GM10266 (cell line): ENCODE measurements around the gene SORBS1.

Experiments used
- DNase-seq: peaks from one replicate; pipeline ENCODE4 v3.0.0; 2012; ENCODE audit errors: extremely low spot score
- TF ChIP-seq, protein P1 (sequence below): IDR thresholded peaks from 2 replicates; pipeline ENCODE4 v1.5.1; 2012; ENCODE audit warnings: mild to moderate bottlenecking, low read depth; ENCODE audit not compliant: control insufficient read depth, insufficient read depth; ENCODE audit errors: missing control alignments

The SORBS1 gene

DNA sequence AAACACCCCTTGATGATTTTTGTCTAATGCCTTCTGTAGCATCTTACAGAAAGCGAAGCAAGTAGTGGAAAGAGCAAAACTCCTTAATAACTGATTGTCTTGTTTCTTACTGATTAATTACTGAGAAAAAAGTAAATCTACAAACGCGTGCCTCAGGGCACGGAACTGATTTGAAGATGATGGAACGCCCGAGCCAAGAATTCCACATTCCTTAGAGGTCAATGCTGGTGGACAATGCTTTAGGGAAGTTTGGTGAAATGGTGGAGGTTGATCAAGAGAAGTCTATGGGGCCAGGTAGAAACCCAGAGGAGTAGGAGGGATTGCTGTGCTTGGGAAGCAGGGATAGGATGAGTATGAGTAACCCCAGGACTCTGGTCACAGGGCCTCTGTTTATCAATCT lies 5.0 kb upstream of the SORBS1 start:
- TF ChIP-seq, protein P1, sequence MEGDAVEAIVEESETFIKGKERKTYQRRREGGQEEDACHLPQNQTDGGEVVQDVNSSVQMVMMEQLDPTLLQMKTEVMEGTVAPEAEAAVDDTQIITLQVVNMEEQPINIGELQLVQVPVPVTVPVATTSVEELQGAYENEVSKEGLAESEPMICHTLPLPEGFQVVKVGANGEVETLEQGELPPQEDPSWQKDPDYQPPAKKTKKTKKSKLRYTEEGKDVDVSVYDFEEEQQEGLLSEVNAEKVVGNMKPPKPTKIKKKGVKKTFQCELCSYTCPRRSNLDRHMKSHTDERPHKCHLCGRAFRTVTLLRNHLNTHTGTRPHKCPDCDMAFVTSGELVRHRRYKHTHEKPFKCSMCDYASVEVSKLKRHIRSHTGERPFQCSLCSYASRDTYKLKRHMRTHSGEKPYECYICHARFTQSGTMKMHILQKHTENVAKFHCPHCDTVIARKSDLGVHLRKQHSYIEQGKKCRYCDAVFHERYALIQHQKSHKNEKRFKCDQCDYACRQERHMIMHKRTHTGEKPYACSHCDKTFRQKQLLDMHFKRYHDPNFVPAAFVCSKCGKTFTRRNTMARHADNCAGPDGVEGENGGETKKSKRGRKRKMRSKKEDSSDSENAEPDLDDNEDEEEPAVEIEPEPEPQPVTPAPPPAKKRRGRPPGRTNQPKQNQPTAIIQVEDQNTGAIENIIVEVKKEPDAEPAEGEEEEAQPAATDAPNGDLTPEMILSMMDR = no peak
- no peak for DNase-seq

DNA sequence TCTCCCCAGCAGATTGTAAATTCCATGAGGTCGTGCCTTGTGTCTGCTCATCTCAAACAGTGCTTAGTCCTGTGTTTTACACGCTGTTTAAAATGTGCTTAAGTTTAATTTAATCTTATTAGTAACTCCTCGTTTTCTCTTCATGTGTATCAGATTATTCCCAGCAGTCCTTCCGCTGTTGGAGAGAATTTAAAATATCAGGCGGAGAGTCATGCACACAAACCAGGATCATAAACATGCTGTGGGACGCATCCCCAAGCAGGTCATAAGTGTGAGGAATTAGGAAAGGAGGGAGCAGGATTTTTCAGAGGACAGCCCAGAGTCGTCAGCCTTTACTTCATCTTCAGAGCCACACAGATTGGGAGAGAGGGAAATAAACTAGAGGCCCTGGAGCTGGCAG lies 4.2 kb upstream of the SORBS1 start:
- TF ChIP-seq, protein P1 = no peak
- no peak for DNase-seq

DNA sequence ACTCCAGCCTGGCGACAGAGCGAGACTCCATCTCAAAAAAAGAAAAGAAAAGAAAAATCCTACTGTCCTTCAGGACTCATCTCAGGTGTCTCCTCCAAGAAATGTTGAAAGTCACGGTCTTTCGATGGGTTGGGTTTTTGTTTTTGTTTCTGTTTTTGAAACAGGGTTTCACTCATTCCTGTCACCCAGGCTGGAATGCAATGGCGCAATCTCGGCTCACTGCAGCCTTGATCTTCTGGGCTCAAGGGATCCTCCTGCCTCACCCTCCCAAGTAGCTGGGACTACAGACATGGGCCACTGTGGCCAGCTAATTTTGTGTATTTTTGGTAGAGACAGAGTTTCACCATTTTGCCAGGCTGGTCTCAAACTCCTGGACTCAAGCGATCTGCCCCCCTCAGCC lies 3.1 kb upstream of the SORBS1 start:
- TF ChIP-seq, protein P1 = no peak
- no peak for DNase-seq

DNA sequence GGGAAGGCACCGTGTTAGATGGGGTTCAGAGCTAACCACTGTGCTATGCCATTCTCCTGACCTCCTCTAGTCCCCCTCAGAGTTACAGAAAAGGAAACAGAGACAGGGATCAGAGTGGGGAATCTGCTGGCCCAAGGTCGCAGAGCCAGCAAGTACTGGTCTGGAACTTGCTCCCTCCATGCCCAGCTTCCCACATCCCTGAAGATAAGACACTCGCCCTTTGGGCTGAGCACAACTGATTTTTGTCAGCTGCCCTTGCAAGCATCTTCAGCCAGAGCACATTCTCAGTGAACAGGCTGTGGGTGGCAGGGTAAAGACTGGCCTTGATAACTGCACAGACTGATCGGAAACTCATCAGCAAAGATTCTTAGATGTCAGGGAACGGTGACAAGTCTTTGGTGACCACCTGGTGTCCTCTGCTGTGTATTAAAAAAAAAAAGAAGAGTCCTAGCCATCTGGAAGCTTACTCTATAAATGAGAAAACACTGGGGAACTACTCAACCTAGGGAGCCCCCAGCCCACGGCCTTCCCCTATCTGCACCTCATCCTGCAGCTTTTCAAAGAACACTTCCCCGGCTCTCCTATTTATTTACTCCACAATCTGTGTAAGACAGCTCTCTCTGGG lies 1.3 kb upstream of the SORBS1 start:
- no peak for DNase-seq
- TF ChIP-seq, protein P1 = no peak

DNA sequence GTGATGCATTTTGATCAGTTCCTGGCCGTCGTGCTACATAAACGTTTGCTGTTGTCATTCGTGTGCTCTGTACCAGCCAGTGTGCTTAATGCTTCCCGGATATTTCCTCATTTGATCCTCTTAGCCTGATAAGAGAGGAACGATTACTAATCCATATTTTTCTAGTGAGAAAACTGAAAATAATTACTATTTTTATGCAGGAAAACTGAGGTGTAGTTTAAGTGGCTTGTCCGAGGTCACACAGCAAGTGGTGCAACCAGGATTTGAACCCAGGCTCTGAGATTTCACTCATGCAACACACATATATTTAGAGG lies 650 bp upstream of the SORBS1 start:
- TF ChIP-seq, protein P1 = no peak
- no peak for DNase-seq

DNA sequence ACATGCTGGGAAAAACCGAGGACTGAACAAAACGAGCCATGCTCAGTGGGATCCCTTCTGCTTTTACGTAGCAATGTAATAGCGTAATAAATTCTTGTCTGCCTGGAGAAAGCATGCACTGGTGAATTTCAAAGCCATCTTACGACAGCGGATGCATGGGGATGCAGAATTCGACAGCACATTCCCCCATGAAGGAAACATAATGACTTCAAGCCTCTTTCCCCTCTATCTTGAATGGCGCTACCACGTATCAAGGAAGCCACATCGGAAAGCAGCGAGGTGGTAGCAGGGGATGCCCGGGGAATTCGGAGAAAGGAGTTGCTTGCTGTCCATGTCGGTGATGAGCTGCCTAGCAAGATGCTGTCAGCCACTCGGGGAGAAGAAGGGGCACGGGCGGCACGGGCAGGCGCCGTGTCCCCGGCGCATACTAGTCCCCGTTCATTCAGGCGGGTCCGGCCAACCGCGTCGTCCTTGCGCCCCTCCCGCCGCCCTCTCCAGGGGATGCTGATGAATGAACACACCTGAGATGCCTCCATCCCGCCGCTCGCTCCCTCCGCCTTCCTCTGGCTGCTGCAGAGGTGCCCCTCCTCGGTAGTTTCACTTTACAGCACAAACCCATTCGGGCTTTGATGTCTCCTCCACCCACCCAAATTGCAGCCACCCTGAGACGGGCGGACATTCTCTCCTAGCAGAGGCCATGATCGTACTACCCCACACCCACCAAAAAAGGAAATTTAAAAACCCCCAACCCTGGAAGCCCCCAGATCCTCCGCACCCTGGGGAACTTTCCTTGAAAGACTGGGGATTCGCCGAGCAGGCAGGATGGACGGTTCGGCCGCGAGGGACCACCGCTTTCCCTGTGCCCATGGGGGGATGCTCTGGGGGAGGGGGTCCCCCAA lies 644 bp downstream of the SORBS1 start:
- DNase-seq = peak; percentile 63
- TF ChIP-seq, protein P1 = no peak

DNA sequence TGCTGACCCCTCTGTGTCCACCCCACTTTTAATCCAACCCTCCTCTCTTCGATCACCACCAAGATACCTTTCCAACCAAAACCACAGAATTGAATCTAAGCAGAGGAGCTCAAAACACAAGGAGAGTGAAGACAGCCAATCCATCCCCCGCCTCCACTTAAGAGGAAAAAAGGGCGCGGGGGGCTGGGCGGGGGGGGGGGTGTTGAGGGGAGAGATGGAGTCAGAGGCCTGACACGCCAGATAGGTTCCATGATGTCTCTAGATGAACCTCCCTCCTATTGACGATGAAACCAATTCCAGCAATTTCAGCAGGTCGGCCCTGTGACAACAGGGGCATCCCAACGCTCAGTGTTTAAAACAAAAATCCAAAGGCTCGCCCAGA lies 1.3 kb downstream of the SORBS1 start:
- DNase-seq = no peak
- TF ChIP-seq, protein P1 = no peak
